ENCODE results near the gene CARD19. TPM values are rescaled to one million over a fixed set of nuclear protein-coding genes. Genes with fewer than 3 reads are reported as not detected.

Gene CARD19
- total RNA-seq, 2 donors from 2014 or later = 65.7 to 70.0 TPM

- peak; percentile 14 to 33 for ATAC-seq (replicated peaks in 1 of 2)
- Mint-ChIP-seq H3K9me3 (no peaks in the 10 kb centered on the region), H3K27me3 (ENCODE audit: low read depth) (no peaks in the 10 kb centered on the region), H3K4me3 (peak overlapping the region; percentile 92 to 97), H3K36me3 (ENCODE audit: insufficient read depth in 2 of 2) (peaks cover 0 to 4% of the 10 kb centered on the region in 2 donors), H3K27ac (peak overlapping the region; percentile 95), H3K4me1 (ENCODE audit: low read depth) (peaks cover 77% of the 10 kb centered on the region)
- peak in 1 of 2 donors; percentile 42 for DNase-seq
Observed at GRCh38 chr9:93059011-93059714, 36.9 kb upstream of the CARD19 start.

- H3K4me1 Mint-ChIP-seq (ENCODE audit: low read depth) = peaks cover 79% of the 10 kb centered on the region
- peak overlapping the region; percentile 95 for H3K27ac Mint-ChIP-seq
- peak overlapping the region; percentile 92 to 97 for H3K4me3 Mint-ChIP-seq
- no peak for ATAC-seq (replicated peaks in 1 of 2)
- peaks cover 0 to 4% of the 10 kb centered on the region in 2 donors for H3K36me3 Mint-ChIP-seq (ENCODE audit: insufficient read depth in 2 of 2)
- H3K27me3 Mint-ChIP-seq (ENCODE audit: low read depth) = no peaks in the 10 kb centered on the region
- H3K9me3 Mint-ChIP-seq = no peaks in the 10 kb centered on the region
- DNase-seq = no peak
Observed at GRCh38 chr9:93059715-93060578, 36.1 kb upstream of the CARD19 start.

- H3K27ac Mint-ChIP-seq = peak overlapping the region; percentile 95
- no peaks in the 10 kb centered on the region for H3K9me3 Mint-ChIP-seq
- H3K4me3 Mint-ChIP-seq = peak overlapping the region; percentile 92 to 97
- no peak for ATAC-seq (replicated peaks in 1 of 2)
- H3K4me1 Mint-ChIP-seq (ENCODE audit: low read depth) = peaks cover 81% of the 10 kb centered on the region
- H3K27me3 Mint-ChIP-seq (ENCODE audit: low read depth) = no peaks in the 10 kb centered on the region
- H3K36me3 Mint-ChIP-seq (ENCODE audit: insufficient read depth in 2 of 2) = peaks cover 0 to 4% of the 10 kb centered on the region in 2 donors
- DNase-seq = no peak
Observed at GRCh38 chr9:93060746-93061259, 35.2 kb upstream of the CARD19 start.

GRCh38 chr9:93061260-93061751 is 34.7 kb upstream of the CARD19 start:
- DNase-seq (no peak), ATAC-seq (replicated peaks in 1 of 2) (no peak)
- Mint-ChIP-seq H3K36me3 (ENCODE audit: insufficient read depth in 2 of 2) (peaks cover 0 to 4% of the 10 kb centered on the region in 2 donors), H3K4me1 (ENCODE audit: low read depth) (peaks cover 83% of the 10 kb centered on the region), H3K9me3 (no peaks in the 10 kb centered on the region), H3K4me3 (peak overlapping the region; percentile 92 to 97), H3K27me3 (ENCODE audit: low read depth) (no peaks in the 10 kb centered on the region), H3K27ac (peak overlapping the region; percentile 95)

GRCh38 chr9:93061791-93062763 is 33.9 kb upstream of the CARD19 start:
- no peaks in the 10 kb centered on the region for H3K27me3 Mint-ChIP-seq (ENCODE audit: low read depth)
- H3K4me3 Mint-ChIP-seq = peak overlapping the region; percentile 92 to 97
- H3K4me1 Mint-ChIP-seq (ENCODE audit: low read depth) = peaks cover 88% of the 10 kb centered on the region
- ATAC-seq (replicated peaks in 1 of 2) (no peak), DNase-seq (peak in 1 of 2 donors; percentile 42)
- H3K27ac Mint-ChIP-seq = peak overlapping the region; percentile 92
- H3K36me3 Mint-ChIP-seq (ENCODE audit: insufficient read depth in 2 of 2) = peaks cover 2 to 4% of the 10 kb centered on the region in 2 donors
- no peaks in the 10 kb centered on the region for H3K9me3 Mint-ChIP-seq

- Mint-ChIP-seq H3K4me3 (peak overlapping the region; percentile 88 to 98), H3K36me3 (ENCODE audit: insufficient read depth in 2 of 2) (peaks cover 3 to 5% of the 10 kb centered on the region in 2 donors), H3K27ac (peak overlapping the region; percentile 99), H3K9me3 (peaks cover 0 to 2% of the 10 kb centered on the region in 2 donors), H3K4me1 (ENCODE audit: low read depth) (peaks cover 97% of the 10 kb centered on the region), H3K27me3 (ENCODE audit: low read depth) (no peaks in the 10 kb centered on the region)
- peak; percentile 91 to 94 for DNase-seq
- ATAC-seq (replicated peaks in 1 of 2) = peak; percentile 93 to 97
Observed at GRCh38 chr9:93064392-93065134, 31.5 kb upstream of the CARD19 start.

- Mint-ChIP-seq H3K9me3 (peaks cover 0 to 2% of the 10 kb centered on the region in 2 donors), H3K4me3 (peak overlapping the region; percentile 88 to 98), H3K27ac (peak overlapping the region; percentile 99), H3K4me1 (ENCODE audit: low read depth) (peaks cover 90% of the 10 kb centered on the region), H3K36me3 (ENCODE audit: insufficient read depth in 2 of 2) (peaks cover 3 to 7% of the 10 kb centered on the region in 2 donors), H3K27me3 (ENCODE audit: low read depth) (no peaks in the 10 kb centered on the region)
- no peak for ATAC-seq (replicated peaks in 1 of 2)
- DNase-seq = no peak
Observed at GRCh38 chr9:93065135-93065720, 30.8 kb upstream of the CARD19 start.

GRCh38 chr9:93066978-93067603 is 28.9 kb upstream of the CARD19 start:
- peaks cover 82% of the 10 kb centered on the region for H3K4me1 Mint-ChIP-seq (ENCODE audit: low read depth)
- H3K4me3 Mint-ChIP-seq = peak overlapping the region in 1 of 2 donors; percentile 13
- H3K27me3 Mint-ChIP-seq (ENCODE audit: low read depth) = no peaks in the 10 kb centered on the region
- ATAC-seq (replicated peaks in 1 of 2) (no peak), DNase-seq (no peak)
- peaks cover 0 to 2% of the 10 kb centered on the region in 2 donors for H3K9me3 Mint-ChIP-seq
- peak overlapping the region; percentile 73 for H3K27ac Mint-ChIP-seq
- H3K36me3 Mint-ChIP-seq (ENCODE audit: insufficient read depth in 2 of 2) = peaks cover 9 to 12% of the 10 kb centered on the region in 2 donors

- H3K27me3 Mint-ChIP-seq (ENCODE audit: low read depth) = no peaks in the 10 kb centered on the region
- no peak overlapping the region for H3K27ac Mint-ChIP-seq
- no peak for ATAC-seq (replicated peaks in 1 of 2)
- H3K4me3 Mint-ChIP-seq = no peak overlapping the region
- H3K4me1 Mint-ChIP-seq (ENCODE audit: low read depth) = peaks cover 78% of the 10 kb centered on the region
- no peak for DNase-seq
- peaks cover 9 to 11% of the 10 kb centered on the region in 2 donors for H3K36me3 Mint-ChIP-seq (ENCODE audit: insufficient read depth in 2 of 2)
- peaks cover 0 to 2% of the 10 kb centered on the region in 2 donors for H3K9me3 Mint-ChIP-seq
Observed at GRCh38 chr9:93068956-93069355, 27.1 kb upstream of the CARD19 start.

- Mint-ChIP-seq H3K27ac (no peak overlapping the region), H3K9me3 (peaks cover 0 to 2% of the 10 kb centered on the region in 2 donors), H3K36me3 (ENCODE audit: insufficient read depth in 2 of 2) (peaks cover 9 to 13% of the 10 kb centered on the region in 2 donors), H3K27me3 (ENCODE audit: low read depth) (no peaks in the 10 kb centered on the region), H3K4me3 (no peak overlapping the region), H3K4me1 (ENCODE audit: low read depth) (peaks cover 65% of the 10 kb centered on the region)
- ATAC-seq (replicated peaks in 1 of 2) (no peak), DNase-seq (no peak)
Observed at GRCh38 chr9:93071464-93071863, 24.6 kb upstream of the CARD19 start.

- Mint-ChIP-seq H3K4me3 (peak overlapping the region in 1 of 2 donors; percentile 92), H3K4me1 (ENCODE audit: low read depth) (peaks cover 65% of the 10 kb centered on the region), H3K27ac (peak overlapping the region; percentile 87), H3K36me3 (ENCODE audit: insufficient read depth in 2 of 2) (peaks cover 7 to 14% of the 10 kb centered on the region in 2 donors), H3K9me3 (peaks cover 0 to 2% of the 10 kb centered on the region in 2 donors), H3K27me3 (ENCODE audit: low read depth) (no peaks in the 10 kb centered on the region)
- DNase-seq (peak in 1 of 2 donors; percentile 63), ATAC-seq (replicated peaks in 1 of 2) (peak in 1 of 2 donors; percentile 84)
Observed at GRCh38 chr9:93072383-93072795, 23.6 kb upstream of the CARD19 start.

Measured in activated T-cell treated with anti-CD3 and anti-CD28 coated beads, Interleukin-2, amount 50 U/mL, for 72 hours (primary cell).